ENCODE data around the gene NUDT7.

Gene NUDT7

GRCh38 chr16:77729951-77730350 is 7.6 kb downstream of the NUDT7 start:
- DNase-seq, result no peak

GRCh38 chr16:77732241-77732946 is 10.1 kb downstream of the NUDT7 start:
- DNase-seq, result no peak

- DNase-seq, result no peak
These were observed 14.6 kb downstream of the NUDT7 start for GRCh38 chr16:77736879-77737278.

GRCh38 chr16:77738706-77739558 is 16.6 kb downstream of the NUDT7 start:
- DNase-seq, result no peak

- DNase-seq, result no peak
These were observed 17.2 kb downstream of the NUDT7 start for GRCh38 chr16:77739559-77739892.

GRCh38 chr16:77744141-77744540 is 21.8 kb downstream of the NUDT7 start:
- DNase-seq, result no peak

- DNase-seq, result no peak
These were observed 23.7 kb downstream of the NUDT7 start for GRCh38 chr16:77745972-77746371.

GRCh38 chr16:77748421-77749005 is 26.2 kb downstream of the NUDT7 start:
- DNase-seq, result no peak

- DNase-seq, result no peak
These were observed 27.1 kb downstream of the NUDT7 start for GRCh38 chr16:77749415-77749814.

GRCh38 chr16:77758046-77758445 is 35.7 kb downstream of the NUDT7 start:
- DNase-seq, result no peak

- DNase-seq, result no peak
These were observed 36.2 kb downstream of the NUDT7 start for GRCh38 chr16:77758508-77758907.

GRCh38 chr16:77759201-77759600 is 36.9 kb downstream of the NUDT7 start:
- no peak for DNase-seq

- no peak for DNase-seq
These were observed 37.5 kb downstream of the NUDT7 start for GRCh38 chr16:77759821-77760220.

GRCh38 chr16:77760800-77761199 is 38.5 kb downstream of the NUDT7 start:
- no peak for DNase-seq

- DNase-seq, result no peak
These were observed 38.9 kb downstream of the NUDT7 start for GRCh38 chr16:77761204-77761603.

- DNase-seq, result no peak
These were observed 39.9 kb downstream of the NUDT7 start for GRCh38 chr16:77762262-77762661.

GRCh38 chr16:77763994-77764393 is 41.7 kb downstream of the NUDT7 start:
- DNase-seq, result no peak

- DNase-seq, result no peak
These were observed 44.9 kb downstream of the NUDT7 start for GRCh38 chr16:77767211-77767610.

GRCh38 chr16:77767826-77768225 is 45.5 kb downstream of the NUDT7 start:
- no peak for DNase-seq

- DNase-seq, result no peak
These were observed 53.9 kb downstream of the NUDT7 start for GRCh38 chr16:77775911-77776909.

- no peak for DNase-seq
These were observed 55.4 kb downstream of the NUDT7 start for GRCh38 chr16:77777745-77778144.

GRCh38 chr16:77780378-77780837 is 58.1 kb downstream of the NUDT7 start:
- DNase-seq, result no peak

- no peak for DNase-seq
These were observed 58.8 kb downstream of the NUDT7 start for GRCh38 chr16:77781091-77781490.

All from CD4-positive, alpha-beta T cell treated with Interleukin-6 for 4 hours (primary cell).